Measurements from ENCODE around the gene BEST2.
"Not testable (repeated sequence)": the region's sequence is repeated elsewhere in the genome, so short reads cannot be mapped to it uniquely, and the experiment has no call there.

BEST2 gene

GRCh38 chr19:12788682-12789097 is 37.1 kb downstream of the BEST2 start:
- DNase-seq = peak in 1 of 2 donors; percentile 55

- peak in 1 of 2 donors; percentile 51 for DNase-seq
Observed at GRCh38 chr19:12789098-12789903, 37.7 kb downstream of the BEST2 start.

- peak; percentile 89 to 97 for DNase-seq
Observed at GRCh38 chr19:12789904-12790619, 38.5 kb downstream of the BEST2 start.

GRCh38 chr19:12790628-12791344 is 39.2 kb downstream of the BEST2 start:
- no peak for DNase-seq

GRCh38 chr19:12791345-12792050 is 39.9 kb downstream of the BEST2 start, which contains the start of gene JUNB:
Gene JUNB (plus strand): TSS chr19:12791486. CDS start chr19:12791772, 286 bp downstream.
- DNase-seq = peak; percentile 95 to 96

- peak; percentile 77 to 78 for DNase-seq
Observed at GRCh38 chr19:12792051-12792852, 40.7 kb downstream of the BEST2 start.

- no peak for DNase-seq
Observed at GRCh38 chr19:12792853-12793289, 41.3 kb downstream of the BEST2 start.

- DNase-seq = peak; percentile 92 to 94
Observed at GRCh38 chr19:12793290-12794195, 42.0 kb downstream of the BEST2 start.

- no peak for DNase-seq
Observed at GRCh38 chr19:12794196-12794941, 42.8 kb downstream of the BEST2 start.

GRCh38 chr19:12794971-12795381 is 43.4 kb downstream of the BEST2 start:
- no peak for DNase-seq

GRCh38 chr19:12796146-12797071 is 44.8 kb downstream of the BEST2 start:
- DNase-seq = peak; percentile 79 to 80

GRCh38 chr19:12797141-12797587 is 45.6 kb downstream of the BEST2 start:
- no peak for DNase-seq

GRCh38 chr19:12797607-12798006 is 46.0 kb downstream of the BEST2 start:
- not testable (repeated sequence) for DNase-seq

GRCh38 chr19:12799742-12800465 is 48.3 kb downstream of the BEST2 start:
- DNase-seq = no peak

GRCh38 chr19:12800466-12800770 is 48.8 kb downstream of the BEST2 start:
- no peak for DNase-seq

- DNase-seq = peak in 1 of 2 donors; percentile 44
Observed at GRCh38 chr19:12800923-12801465, 49.4 kb downstream of the BEST2 start.

GRCh38 chr19:12801466-12802266 is 50.1 kb downstream of the BEST2 start, which contains the start of the genes PRDX2 and THSD8:
Gene PRDX2 (minus strand): TSS chr19:12801800. CDS start chr19:12801261, 539 bp downstream.
Gene THSD8 (plus strand): TSS chr19:12802069. CDS start chr19:12802072, 3 bp downstream.
- DNase-seq = peak; percentile 79 to 86
